DOHH2 (cell line): Measurements from ENCODE around the gene SH2D4B.

ENCODE experiments used
- H3F3A ChIP-seq: fragments of 200-600 bp; sonication (generic), shearing (Covaris generic); 2 replicates; pipeline ENCODE4 v1.6.0; 2016; ENCODE audit warnings: antibody characterized with exemption, mild to moderate bottlenecking; ENCODE audit not compliant: control insufficient read depth, insufficient read depth
- H3K27ac ChIP-seq: fragments of 200-600 bp; sonication (generic); 2 replicates; pipeline ENCODE4 v1.5.1; 2014; ENCODE audit warnings: low read depth, mild to moderate bottlenecking, low read length, moderate library complexity
- H3K27me3 ChIP-seq: fragments of 200-600 bp; sonication (generic); 2 replicates; pipeline ENCODE4 v1.6.1; 2014; ENCODE audit warnings: mild to moderate bottlenecking, low read length, mixed read lengths; ENCODE audit not compliant: control insufficient read depth
- H3K36me3 ChIP-seq: fragments of 200-600 bp; sonication (generic); 2 replicates; pipeline ENCODE4 v1.6.1; 2014; ENCODE audit warnings: mild to moderate bottlenecking, low read length, moderate library complexity, mixed read lengths; ENCODE audit not compliant: control insufficient read depth
- H3K4me1 ChIP-seq: fragments of 200-600 bp; sonication (generic); 2 replicates; pipeline ENCODE4 v1.6.1; 2014; ENCODE audit warnings: mild to moderate bottlenecking, low read length, mixed read lengths; ENCODE audit not compliant: control insufficient read depth
- H3K4me2 ChIP-seq: fragments of 200-600 bp; sonication (generic); 2 replicates; pipeline ENCODE4 v1.6.0; 2014; ENCODE audit warnings: mild to moderate bottlenecking, low read length, moderate library complexity
- H3K4me3 ChIP-seq: fragments of 200-600 bp; sonication (generic); 2 replicates; pipeline ENCODE4 v1.5.1; 2014; ENCODE audit warnings: mild to moderate bottlenecking, low read length, mixed read lengths
- H3K79me2 ChIP-seq: fragments of 200-600 bp; sonication (generic); 2 replicates; pipeline ENCODE4 v1.6.1; 2014; ENCODE audit warnings: mild to moderate bottlenecking, low read length, mixed read lengths; ENCODE audit not compliant: control insufficient read depth
- H3K9me2 ChIP-seq: fragments of 200-600 bp; sonication (generic); replicated peaks from 2 replicates; pipeline ENCODE4 v1.6.1; 2014; ENCODE audit warnings: mild to moderate bottlenecking, low read length, mixed read lengths; ENCODE audit not compliant: control insufficient read depth
- H3K9me3 ChIP-seq: fragments of 200-600 bp; sonication (generic); 2 replicates; pipeline ENCODE4 v1.6.1; 2014; ENCODE audit warnings: antibody characterized with exemption, low read length, mixed read lengths; ENCODE audit not compliant: control insufficient read depth, insufficient read depth
- H4K20me1 ChIP-seq: fragments of 200-600 bp; sonication (generic); 2 replicates; pipeline ENCODE4 v1.6.0; 2014; ENCODE audit warnings: low read depth, mild to moderate bottlenecking, antibody characterized with exemption, low read length, moderate library complexity; ENCODE audit not compliant: control insufficient read depth, insufficient read depth
- EZH2phosphoT487 ChIP-seq: fragments of 200-600 bp; sonication (generic); IDR thresholded peaks from 2 replicates; pipeline ENCODE4 v1.6.1; 2017; ENCODE audit warnings: borderline replicate concordance, mild to moderate bottlenecking, antibody characterized with exemption, low read length, moderate library complexity, mixed read lengths
- TF ChIP-seq, protein P1 (sequence below): fragments of 200-600 bp; sonication (generic); IDR thresholded peaks from one replicate; pipeline ENCODE4 v1.5.1; 2014; ENCODE audit warnings: antibody characterized with exemption, mild to moderate bottlenecking, low read depth, low read length; ENCODE audit not compliant: poor library complexity, severe bottlenecking

SH2D4B gene

DNA sequence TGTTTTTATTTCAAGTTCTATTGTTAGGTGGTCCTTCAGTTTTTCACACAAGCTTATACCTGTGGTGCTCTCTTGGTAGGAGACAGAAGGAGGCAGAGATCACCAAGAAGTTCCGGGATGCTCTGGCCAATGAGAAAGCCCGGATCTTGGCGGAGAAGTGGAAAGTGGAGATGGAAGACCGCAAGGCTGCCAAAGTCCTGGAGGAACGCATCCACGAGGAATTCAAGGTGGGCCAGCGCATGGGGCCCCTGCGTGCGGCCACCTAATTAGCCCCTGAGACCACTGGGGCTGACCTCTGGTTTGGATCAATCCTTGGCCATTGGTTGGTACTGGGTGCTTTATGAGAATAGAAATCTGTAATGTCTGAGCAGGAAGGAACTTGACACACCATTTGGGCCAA, 33.6 kb downstream of the SH2D4B start:
- H3K4me3 ChIP-seq, result no peak overlapping the region
- no peaks in the 10 kb centered on the region for H3F3A ChIP-seq
- H4K20me1 ChIP-seq, result no peaks in the 10 kb centered on the region
- TF ChIP-seq EZH2phosphoT487, result no peak
- TF ChIP-seq, protein P1, sequence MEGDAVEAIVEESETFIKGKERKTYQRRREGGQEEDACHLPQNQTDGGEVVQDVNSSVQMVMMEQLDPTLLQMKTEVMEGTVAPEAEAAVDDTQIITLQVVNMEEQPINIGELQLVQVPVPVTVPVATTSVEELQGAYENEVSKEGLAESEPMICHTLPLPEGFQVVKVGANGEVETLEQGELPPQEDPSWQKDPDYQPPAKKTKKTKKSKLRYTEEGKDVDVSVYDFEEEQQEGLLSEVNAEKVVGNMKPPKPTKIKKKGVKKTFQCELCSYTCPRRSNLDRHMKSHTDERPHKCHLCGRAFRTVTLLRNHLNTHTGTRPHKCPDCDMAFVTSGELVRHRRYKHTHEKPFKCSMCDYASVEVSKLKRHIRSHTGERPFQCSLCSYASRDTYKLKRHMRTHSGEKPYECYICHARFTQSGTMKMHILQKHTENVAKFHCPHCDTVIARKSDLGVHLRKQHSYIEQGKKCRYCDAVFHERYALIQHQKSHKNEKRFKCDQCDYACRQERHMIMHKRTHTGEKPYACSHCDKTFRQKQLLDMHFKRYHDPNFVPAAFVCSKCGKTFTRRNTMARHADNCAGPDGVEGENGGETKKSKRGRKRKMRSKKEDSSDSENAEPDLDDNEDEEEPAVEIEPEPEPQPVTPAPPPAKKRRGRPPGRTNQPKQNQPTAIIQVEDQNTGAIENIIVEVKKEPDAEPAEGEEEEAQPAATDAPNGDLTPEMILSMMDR, result no peak
- H3K9me3 ChIP-seq, result no peaks in the 10 kb centered on the region
- no peaks in the 10 kb centered on the region for H3K9me2 ChIP-seq
- H3K27ac ChIP-seq, result no peak overlapping the region
- no peak overlapping the region for H3K4me2 ChIP-seq
- no peaks in the 10 kb centered on the region for H3K79me2 ChIP-seq
- peaks cover 20% of the 10 kb centered on the region for H3K27me3 ChIP-seq
- no peaks in the 10 kb centered on the region for H3K36me3 ChIP-seq
- no peaks in the 10 kb centered on the region for H3K4me1 ChIP-seq

DNA sequence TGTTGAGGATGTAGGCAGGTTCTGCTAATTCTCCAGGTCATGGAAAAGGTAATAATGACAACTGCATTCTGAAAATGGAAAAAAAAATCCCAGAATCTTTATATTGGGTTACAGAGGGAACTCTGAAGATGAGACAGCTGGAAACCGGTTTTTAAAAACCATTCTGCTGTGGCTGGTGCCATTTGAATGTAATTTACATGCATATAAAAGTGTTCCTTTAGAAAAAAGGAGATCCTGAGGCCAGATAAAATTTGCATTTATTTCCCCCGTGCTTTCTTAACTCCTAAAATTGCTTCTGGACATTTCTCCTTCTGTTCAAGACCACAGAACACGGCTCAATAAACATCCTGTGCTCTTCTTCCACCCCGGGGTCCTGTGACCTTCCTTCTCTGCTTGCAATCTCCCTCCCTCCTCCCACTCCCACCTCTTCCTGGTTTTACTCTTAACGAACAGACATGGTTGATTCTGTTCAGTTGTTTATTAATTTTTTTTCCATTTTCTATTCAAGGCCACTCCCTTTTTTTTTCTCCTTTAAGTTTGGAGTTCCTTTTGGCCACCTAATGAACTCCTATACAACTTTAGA, 41.6 kb downstream of the SH2D4B start:
- Histone ChIP-seq H3K4me2 (peak overlapping the region; percentile 69), H3K4me1 (peaks cover 27% of the 10 kb centered on the region)

DNA sequence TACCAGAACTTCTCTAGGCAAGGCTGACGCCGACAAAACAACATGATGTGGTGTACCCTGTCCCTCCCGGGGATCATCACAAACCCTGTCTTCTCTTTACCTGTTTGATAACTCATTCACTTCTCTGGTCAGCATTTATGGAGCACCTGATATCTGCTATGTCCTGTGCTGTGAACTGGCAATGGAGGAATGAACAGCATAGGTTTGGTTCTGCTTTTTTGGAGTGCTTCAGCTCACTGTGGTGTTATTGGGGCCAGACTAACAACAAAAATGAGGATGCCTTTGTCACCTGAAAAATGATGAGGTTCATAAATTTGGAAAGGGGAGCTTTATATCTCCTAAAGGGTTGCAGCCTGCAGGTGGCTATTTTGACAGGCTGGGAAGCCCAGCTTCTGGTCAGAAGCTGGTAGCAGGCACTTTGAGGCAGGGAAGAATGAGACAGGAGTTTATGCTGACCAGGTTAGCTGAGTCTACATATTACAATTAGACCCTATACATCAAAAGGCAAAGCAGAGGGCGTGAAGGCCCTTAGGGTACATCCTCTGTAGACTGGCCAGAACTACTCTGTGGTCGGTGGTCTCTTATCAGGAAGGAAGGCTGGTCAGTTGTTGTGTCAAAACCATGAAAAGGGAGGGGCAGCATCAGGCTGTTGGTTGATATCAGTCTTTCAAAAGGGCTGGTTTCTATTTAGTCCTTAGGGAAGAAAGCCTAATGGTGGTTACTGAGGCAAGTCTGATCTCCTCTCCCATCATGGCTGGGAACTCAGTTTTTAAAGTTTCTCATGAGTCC, 42.3 kb downstream of the SH2D4B start:
- Histone ChIP-seq H3K9me2 (no peaks in the 10 kb centered on the region), H3K9me3 (no peaks in the 10 kb centered on the region), H3K4me3 (peak overlapping the region; percentile 43), H3K4me2 (peak overlapping the region; percentile 69), H3K27ac (peak overlapping the region; percentile 73), H3K4me1 (peaks cover 27% of the 10 kb centered on the region), H3K27me3 (no peaks in the 10 kb centered on the region), H3K36me3 (no peaks in the 10 kb centered on the region), H3F3A (no peaks in the 10 kb centered on the region), H4K20me1 (no peaks in the 10 kb centered on the region), H3K79me2 (no peaks in the 10 kb centered on the region)
- TF ChIP-seq, protein P1, result no peak
- no peak for TF ChIP-seq EZH2phosphoT487

More for the DNA sequence above, 41.6 kb downstream of the SH2D4B start:
- no peaks in the 10 kb centered on the region for H3K9me2 ChIP-seq
- H4K20me1 ChIP-seq, result no peaks in the 10 kb centered on the region
- TF ChIP-seq, protein P1, result no peak
- TF ChIP-seq EZH2phosphoT487, result no peak
- no peaks in the 10 kb centered on the region for H3F3A ChIP-seq
- H3K27me3 ChIP-seq, result no peaks in the 10 kb centered on the region
- H3K4me3 ChIP-seq, result peak overlapping the region; percentile 43
- H3K9me3 ChIP-seq, result no peaks in the 10 kb centered on the region
- H3K27ac ChIP-seq, result peak overlapping the region; percentile 73
- no peaks in the 10 kb centered on the region for H3K36me3 ChIP-seq
- no peaks in the 10 kb centered on the region for H3K79me2 ChIP-seq
